Esophagus muscularis mucosa (tissue), 4 donors: ENCODE measurements around the gene ERAS. TPM values are rescaled to one million over a fixed set of nuclear protein-coding genes. Genes with fewer than 3 reads are reported as not detected.

ENCODE experiments used
- DNase-seq: peaks from one replicate; pipeline ENCODE4 v3.0.0-alpha.2; 2017; ENCODE audit errors: extremely low spot score
- H3K27ac ChIP-seq, 4 donors: fragments of 200-600 bp; sonication (generic); replicated peaks in 1 of 4; 1 replicate in 3 of 4; 2 replicates in 1 of 4; pipeline ENCODE4 v1.5.1; 2016 to 2019; ENCODE audit warnings: mild to moderate bottlenecking in 1 of 4
- H3K27me3 ChIP-seq, 4 donors: fragments of 200-600 bp; sonication (generic); one replicate each; pipeline versions ENCODE4 v1.5.1 to v1.6.0; 2016 to 2019
- H3K36me3 ChIP-seq, 4 donors: fragments of 200-600 bp; sonication (generic); one replicate each; pipeline ENCODE4 v1.5.1; 2016 to 2019
- H3K4me1 ChIP-seq, 4 donors: fragments of 200-600 bp; sonication (generic); one replicate each; pipeline ENCODE4 v1.5.1; 2016 to 2019
- H3K4me3 ChIP-seq, 4 donors: fragments of 200-600 bp; sonication (generic); 1 replicate in 2 of 4; 2 replicates in 2 of 4; pipeline ENCODE4 v1.5.1; 2016 to 2019; ENCODE audit warnings: mild to moderate bottlenecking in 4 of 4, moderate library complexity in 1 of 4
- H3K9me3 ChIP-seq, 4 donors: fragments of 200-600 bp; sonication (generic); 1 replicate in 3 of 4; 2 replicates in 1 of 4; pipeline ENCODE4 v1.5.1; 2016 to 2019
- CTCF ChIP-seq, 3 experiments: fragments of 200-600 bp in 2 of 3; fragments of 450-650 bp in 1 of 3; sonication (generic) in 2 of 3; IDR thresholded peaks; one replicate each; pipeline ENCODE4 v1.5.1; 2017 to 2019; ENCODE audit warnings: antibody characterized with exemption in 3 of 3, mild to moderate bottlenecking in 2 of 3, moderate library complexity in 1 of 3
- EP300 ChIP-seq: sonication (generic); formaldehyde crosslinking; IDR thresholded peaks from one replicate; pipeline ENCODE4 v1.6.1; 2017; ENCODE audit warnings: antibody characterized with exemption
- POLR2A ChIP-seq: fragments of 450-650 bp; IDR thresholded peaks from one replicate; pipeline ENCODE4 v1.6.1; 2017; ENCODE audit warnings: antibody characterized with exemption, moderate library complexity, mild to moderate bottlenecking, low read depth
- POLR2AphosphoS5 ChIP-seq, 2 donors: sonication (generic); formaldehyde crosslinking; IDR thresholded peaks; one replicate each; pipeline ENCODE4 v1.6.1; 2017; ENCODE audit warnings: antibody characterized with exemption in 2 of 2
- WGBS: methylation state at CpG from one replicate; pipeline ENCODE4 v1.1.5; 2018; 5-methylcytosine and 5-hydroxymethylcytosine counted together
- intact Hi-C: fragments of 100-400 bp; cut with DNase I; formaldehyde crosslinking; loops from one replicate; pipeline ENCODE4 v1.15.1; 2023
- total RNA-seq, 4 donors: library from RNA; depleted of rRNA; stranded (reverse); fragments of >200 nt; gene quantifications; one replicate each; pipeline versions ENCODE4 v1.1.0 to v1.2.1, GENCODE V29; 2016

The ERAS gene
- total RNA-seq, 4 donors from 2014 or later: not detected

DNA sequence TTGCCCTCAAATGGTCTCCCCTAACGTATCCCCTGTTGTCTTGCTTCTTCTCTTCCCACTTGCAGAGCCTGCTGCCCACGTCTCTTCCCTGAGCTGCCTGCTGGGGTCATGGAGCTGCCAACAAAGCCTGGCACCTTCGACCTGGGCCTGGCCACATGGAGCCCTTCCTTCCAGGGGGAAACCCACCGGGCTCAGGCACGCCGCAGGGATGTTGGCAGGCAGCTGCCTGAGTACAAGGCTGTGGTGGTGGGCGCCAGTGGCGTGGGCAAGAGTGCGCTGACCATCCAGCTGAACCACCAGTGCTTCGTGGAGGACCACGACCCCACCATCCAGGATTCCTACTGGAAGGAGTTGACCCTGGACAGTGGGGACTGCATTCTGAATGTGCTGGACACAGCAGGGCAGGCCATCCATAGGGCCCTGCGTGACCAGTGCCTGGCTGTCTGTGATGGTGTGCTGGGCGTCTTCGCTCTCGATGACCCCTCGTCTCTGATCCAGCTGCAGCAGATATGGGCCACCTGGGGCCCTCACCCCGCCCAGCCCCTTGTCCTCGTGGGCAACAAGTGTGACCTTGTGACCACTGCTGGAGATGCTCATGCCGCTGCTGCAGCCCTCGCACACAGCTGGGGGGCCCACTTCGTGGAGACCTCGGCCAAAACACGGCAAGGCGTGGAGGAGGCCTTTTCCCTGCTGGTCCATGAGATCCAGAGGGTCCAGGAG, 2.9 kb downstream of the ERAS start:
- Histone ChIP-seq H3K27ac (no peak overlapping the region), H3K4me3 (no peak overlapping the region), H3K27me3 (peaks cover 0 to 33% (median 9%) of the 10 kb centered on the region in 4 donors), H3K36me3 (peaks cover 0 to 24% (median 15%) of the 10 kb centered on the region in 4 donors), H3K9me3 (peaks cover 0 to 19% (median 0%) of the 10 kb centered on the region in 4 donors), H3K4me1 (peaks cover 0 to 13% (median 5%) of the 10 kb centered on the region in 4 donors)
- DNase-seq: no peak
- TF ChIP-seq CTCF (IDR thresholded peaks at IDR 0.05): no peak
- TF ChIP-seq POLR2A: no peak
- no peak for TF ChIP-seq EP300
- no peak for TF ChIP-seq POLR2AphosphoS5 (IDR thresholded peaks at IDR 0.05)
- 72% methylated on average over 6 of the region's 24 CpGs for WGBS
- intact Hi-C loops: no loop called here

- peaks cover 0 to 2% (median 1%) of the 10 kb centered on the region in 4 donors for H3K36me3 ChIP-seq
- intact Hi-C loops: no loop called here
- peaks cover 0 to 5% (median 0%) of the 10 kb centered on the region in 4 donors for H3K9me3 ChIP-seq
- TF ChIP-seq POLR2AphosphoS5 (IDR thresholded peaks at IDR 0.05) (no peak), CTCF (IDR thresholded peaks at IDR 0.05) (no peak), POLR2A (no peak), EP300 (no peak)
- no peak for DNase-seq
- peaks cover 0 to 51% (median 14%) of the 10 kb centered on the region in 4 donors for H3K27me3 ChIP-seq
- no peak overlapping the region for H3K27ac ChIP-seq
- peaks cover 4 to 26% (median 14%) of the 10 kb centered on the region in 4 donors for H3K4me1 ChIP-seq
- 53% methylated on average over 33 of the region's 58 CpGs for WGBS
- no peak overlapping the region for H3K4me3 ChIP-seq
These were observed 5.0 kb downstream of the ERAS start for GRCh38 chrX:48831136-48831908.

- Histone ChIP-seq H3K27ac (no peak overlapping the region), H3K36me3 (no peaks in the 10 kb centered on the region), H3K9me3 (no peaks in the 10 kb centered on the region), H3K4me3 (no peak overlapping the region), H3K4me1 (peaks cover 4 to 26% (median 14%) of the 10 kb centered on the region in 4 donors), H3K27me3 (peaks cover 0 to 51% (median 14%) of the 10 kb centered on the region in 4 donors)
- DNase-seq: no peak
- TF ChIP-seq POLR2AphosphoS5 (IDR thresholded peaks at IDR 0.05): no peak
- TF ChIP-seq POLR2A: no peak
- TF ChIP-seq CTCF (IDR thresholded peaks at IDR 0.05): no peak
- TF ChIP-seq EP300: no peak
- intact Hi-C loops: no loop called here
- WGBS: 39% methylated on average over 53 of the region's 57 CpGs
These were observed 5.6 kb downstream of the ERAS start for GRCh38 chrX:48831909-48832291.

DNA sequence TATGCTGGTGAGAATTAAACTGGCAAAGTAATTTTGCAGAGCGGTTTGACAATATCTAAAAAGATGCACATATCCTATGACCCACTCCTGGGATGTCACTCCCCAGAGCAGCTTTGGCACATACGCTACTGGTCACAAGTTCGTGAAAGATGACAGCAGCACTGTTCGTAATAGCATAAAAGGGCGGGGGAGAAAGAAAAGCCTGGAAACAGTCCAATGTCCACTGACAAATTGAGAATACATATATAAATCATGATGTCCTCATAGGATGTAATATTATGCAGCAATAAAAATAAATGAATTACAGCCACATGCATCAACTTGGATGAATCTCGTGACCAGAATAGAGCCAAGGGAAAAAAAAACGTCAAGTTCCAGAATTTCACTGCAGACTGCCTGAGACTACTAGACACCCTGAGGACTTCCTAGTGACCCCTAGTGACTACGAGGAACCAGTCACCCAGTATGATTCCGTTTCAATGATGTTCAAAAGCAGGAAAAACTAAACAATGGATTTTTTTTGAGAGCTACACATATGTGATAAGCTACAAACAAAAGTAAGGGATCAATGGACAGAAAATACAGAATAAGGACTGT, 7.3 kb downstream of the ERAS start:
- Histone ChIP-seq H3K9me3 (no peaks in the 10 kb centered on the region), H3K4me3 (no peak overlapping the region), H3K4me1 (peaks cover 4 to 26% (median 14%) of the 10 kb centered on the region in 4 donors), H3K27me3 (peaks cover 0 to 51% (median 14%) of the 10 kb centered on the region in 4 donors), H3K27ac (no peak overlapping the region), H3K36me3 (no peaks in the 10 kb centered on the region)
- 47% methylated on average over 9 of the region's 9 CpGs for WGBS
- TF ChIP-seq POLR2AphosphoS5 (IDR thresholded peaks at IDR 0.05): no peak
- no peak for TF ChIP-seq POLR2A
- no peak for TF ChIP-seq EP300
- TF ChIP-seq CTCF (IDR thresholded peaks at IDR 0.05): no peak
- intact Hi-C loops: no loop called here
- no peak for DNase-seq
